NCI-H1417 treated with DMSO at 0.1 percent for 48 hours (cell line): Measurements from ENCODE around the gene RXFP3.
"Not testable (repeated sequence)": the region's sequence is repeated elsewhere in the genome, so short reads cannot be mapped to it uniquely, and the experiment has no call there.

Experiments
- DNase-seq: peaks from one replicate; lab custom pipeline; 2025; lab: John Stamatoyannopoulos, UW

The RXFP3 gene, protein sequence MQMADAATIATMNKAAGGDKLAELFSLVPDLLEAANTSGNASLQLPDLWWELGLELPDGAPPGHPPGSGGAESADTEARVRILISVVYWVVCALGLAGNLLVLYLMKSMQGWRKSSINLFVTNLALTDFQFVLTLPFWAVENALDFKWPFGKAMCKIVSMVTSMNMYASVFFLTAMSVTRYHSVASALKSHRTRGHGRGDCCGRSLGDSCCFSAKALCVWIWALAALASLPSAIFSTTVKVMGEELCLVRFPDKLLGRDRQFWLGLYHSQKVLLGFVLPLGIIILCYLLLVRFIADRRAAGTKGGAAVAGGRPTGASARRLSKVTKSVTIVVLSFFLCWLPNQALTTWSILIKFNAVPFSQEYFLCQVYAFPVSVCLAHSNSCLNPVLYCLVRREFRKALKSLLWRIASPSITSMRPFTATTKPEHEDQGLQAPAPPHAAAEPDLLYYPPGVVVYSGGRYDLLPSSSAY

DNA sequence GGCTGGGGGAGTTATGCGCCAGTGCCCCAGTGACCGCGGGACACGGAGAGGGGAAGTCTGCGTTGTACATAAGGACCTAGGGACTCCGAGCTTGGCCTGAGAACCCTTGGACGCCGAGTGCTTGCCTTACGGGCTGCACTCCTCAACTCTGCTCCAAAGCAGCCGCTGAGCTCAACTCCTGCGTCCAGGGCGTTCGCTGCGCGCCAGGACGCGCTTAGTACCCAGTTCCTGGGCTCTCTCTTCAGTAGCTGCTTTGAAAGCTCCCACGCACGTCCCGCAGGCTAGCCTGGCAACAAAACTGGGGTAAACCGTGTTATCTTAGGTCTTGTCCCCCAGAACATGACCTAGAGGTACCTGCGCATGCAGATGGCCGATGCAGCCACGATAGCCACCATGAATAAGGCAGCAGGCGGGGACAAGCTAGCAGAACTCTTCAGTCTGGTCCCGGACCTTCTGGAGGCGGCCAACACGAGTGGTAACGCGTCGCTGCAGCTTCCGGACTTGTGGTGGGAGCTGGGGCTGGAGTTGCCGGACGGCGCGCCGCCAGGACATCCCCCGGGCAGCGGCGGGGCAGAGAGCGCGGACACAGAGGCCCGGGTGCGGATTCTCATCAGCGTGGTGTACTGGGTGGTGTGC lies at the start of gene RXFP3:
RXFP3 (plus strand) TSS at position 6 of the 636 bp plus-strand sequence; CDS start at position 361, 355 bp downstream.
- no peak for DNase-seq

DNA sequence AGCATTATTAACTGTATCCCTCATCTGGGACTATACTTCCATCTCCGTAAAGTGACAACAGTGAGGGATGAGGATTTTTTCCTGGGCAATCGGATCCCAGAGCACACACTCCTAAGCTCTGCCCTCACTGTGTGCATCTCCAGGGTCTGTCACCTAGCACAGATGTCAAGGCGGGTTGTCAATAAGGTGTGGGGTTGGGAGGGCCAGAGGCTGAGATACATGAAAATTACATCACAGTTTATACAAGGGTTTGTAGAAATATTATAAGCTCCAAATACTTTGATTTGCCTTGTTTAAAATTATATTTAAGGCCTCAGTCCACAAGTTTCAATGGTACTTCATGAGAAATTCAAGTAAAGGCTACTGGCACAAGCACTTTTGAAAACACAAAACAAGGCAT lies 48.9 kb upstream of the RXFP3 start:
- DNase-seq = no peak

DNA sequence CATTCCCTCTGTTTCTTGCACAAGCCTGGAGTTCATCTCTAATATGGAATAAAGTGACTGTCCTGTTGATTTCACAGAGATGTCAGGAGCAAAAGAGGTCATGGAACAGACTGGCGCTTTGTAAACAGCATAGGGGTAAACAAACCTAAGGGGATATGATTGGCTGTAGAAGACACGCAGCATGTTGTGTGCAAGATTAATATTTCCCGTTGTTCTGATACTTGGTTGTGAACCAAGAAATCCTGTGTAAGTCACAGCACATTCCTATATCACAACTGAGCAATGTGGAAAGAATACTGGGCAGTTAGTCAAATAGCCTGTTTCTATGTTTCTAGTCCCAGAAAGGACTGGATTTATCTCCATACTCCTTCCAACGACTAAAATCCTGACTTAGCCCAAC lies 47.6 kb upstream of the RXFP3 start:
- no peak for DNase-seq

DNA sequence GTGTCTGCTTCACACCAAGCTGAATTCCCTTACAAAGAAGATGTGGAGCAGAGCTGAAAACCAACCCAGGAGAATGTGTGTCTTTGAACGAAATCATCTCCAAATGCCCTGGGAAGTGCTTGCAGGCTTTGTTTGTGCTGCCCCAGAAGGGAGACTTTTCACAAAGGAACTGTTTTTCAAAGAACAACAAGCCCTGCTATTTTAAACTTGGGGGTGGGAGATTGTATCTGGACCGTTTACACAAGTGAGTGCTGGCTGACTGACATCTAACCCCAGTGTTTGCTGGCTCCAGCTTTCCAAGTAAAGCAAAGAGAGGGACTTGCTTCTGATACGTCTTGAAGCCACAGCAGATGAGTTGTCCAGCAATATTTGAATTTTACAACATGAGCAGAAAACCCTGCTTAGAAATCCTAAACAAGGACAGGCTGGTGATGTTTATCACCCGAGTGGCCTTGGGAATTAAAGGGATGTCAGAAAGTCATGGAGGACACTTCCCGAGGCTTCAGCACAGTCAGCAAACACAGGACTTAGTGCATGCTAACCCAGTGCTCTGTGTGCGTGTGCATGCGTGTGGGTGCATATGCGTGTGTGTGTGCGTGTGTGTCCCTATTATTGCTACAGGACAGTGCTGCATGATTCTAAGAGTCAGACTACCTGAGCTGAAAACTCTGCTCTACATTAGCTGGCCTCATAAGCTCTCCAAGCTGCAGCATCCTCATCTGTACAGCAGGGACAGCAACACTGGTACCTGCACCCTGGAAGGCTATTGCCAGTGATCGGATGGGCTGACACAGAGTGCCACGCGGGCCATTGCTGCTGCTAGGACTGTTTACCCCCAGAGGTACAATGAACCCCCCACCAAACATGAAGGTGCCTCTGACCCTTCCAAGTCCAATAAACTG lies 45.8 kb upstream of the RXFP3 start:
- DNase-seq = no peak

DNA sequence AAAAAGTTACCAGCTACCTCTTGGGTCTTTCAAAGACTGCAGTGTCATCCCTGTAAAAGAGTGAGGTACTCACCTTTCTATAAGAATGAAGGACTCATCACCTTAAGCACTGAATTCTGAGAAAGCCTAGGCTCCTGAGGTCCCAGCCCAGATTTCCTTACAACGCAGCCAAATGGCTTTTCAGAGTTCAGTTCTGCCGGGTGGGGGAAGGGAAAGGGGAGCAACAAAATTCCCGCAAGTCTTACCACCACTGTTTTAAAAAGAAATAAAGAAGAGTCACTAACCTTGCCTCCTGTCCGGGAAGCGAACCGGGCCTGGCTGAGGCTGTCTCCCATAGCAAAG lies 44.8 kb upstream of the RXFP3 start:
- DNase-seq = no peak

DNA sequence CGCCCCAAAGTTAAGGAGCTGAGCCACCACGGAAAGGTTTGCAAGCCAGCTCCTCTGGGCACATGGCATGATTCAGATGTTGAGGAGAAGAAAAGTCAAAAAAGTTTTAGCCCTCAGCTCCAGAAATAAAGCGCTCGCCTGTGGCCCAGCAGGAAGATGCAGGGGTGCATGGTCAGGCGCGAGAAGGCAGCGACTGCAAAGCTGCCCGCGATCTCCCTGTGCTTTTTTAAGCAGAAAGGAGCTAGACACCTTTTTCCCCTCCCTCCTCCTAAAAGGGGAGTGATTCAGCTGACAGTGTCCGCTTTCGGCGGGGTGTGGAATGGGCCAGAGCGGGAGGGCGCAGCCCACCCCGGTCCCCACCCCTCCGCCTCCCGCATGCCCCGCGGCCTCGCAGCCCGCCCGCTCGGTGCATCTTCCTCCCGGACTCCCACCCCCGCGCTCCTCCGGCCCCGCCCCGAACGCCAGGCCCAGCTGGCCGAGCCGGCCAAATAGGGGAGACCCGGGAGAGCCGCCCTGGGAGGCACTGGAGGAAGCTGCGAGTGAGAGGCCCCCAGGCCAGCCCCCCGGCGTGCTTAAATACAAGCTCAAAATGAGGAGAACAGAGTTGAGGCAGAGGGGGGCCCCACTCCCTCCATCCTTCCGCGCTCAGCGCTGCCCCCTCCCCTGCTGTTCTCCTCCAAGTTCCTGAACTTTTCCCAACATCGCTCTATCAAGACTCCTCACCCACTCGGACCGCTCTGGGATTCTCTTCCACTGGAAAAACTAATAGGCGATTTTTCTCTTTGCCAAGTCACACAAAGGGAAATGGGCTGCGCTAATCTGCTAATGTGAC lies 44.2 kb upstream of the RXFP3 start, which contains the start of gene ADAMTS12:
ADAMTS12 (minus strand) TSS at position 203 of the 832 bp plus-strand sequence; CDS start at position 69, 134 bp downstream.
- DNase-seq = no peak

DNA sequence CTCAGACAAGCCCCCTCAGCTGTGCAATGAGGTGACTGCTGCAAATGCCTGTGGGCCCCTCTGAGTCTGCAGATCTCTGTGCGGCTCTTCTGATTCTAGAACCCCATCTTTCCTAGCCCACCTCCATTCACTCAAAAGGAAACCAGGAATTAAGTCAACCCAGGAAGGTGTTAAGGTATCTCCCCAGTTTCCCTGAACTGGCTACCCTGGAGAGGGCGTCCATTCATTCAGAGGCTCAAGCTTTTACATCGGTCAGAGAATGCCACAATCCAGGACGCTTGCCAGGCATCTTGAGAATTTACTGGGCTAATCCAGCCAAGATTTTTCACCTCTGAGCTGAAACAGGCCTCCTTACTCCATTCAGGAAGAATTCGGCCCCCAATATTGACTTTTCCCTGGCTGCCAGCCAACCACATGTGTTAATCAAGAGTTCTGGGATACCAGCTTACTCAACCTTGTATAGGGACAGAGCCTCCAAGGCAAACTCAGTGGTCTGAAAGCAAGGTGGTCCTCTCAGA lies 43.5 kb upstream of the RXFP3 start:
- DNase-seq = no peak

DNA sequence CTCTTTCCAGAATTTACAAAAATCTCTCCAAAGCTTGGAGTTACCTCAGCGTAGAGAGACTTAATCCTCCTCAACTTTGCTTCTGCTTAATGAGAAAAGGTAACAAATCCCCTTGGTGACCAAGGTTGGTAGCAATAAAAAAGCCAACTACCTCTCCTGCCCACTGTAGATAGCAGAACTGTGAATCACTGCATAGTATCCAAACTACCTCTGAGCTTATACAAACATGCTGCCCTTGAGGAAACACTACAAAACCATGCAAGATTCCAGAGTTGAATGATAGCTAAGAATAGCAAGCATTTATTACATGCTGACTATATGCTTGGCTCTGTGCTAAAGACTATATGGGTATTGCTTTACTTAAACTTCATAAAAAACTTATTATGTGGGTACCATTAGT lies 41.6 kb upstream of the RXFP3 start:
- DNase-seq = no peak

DNA sequence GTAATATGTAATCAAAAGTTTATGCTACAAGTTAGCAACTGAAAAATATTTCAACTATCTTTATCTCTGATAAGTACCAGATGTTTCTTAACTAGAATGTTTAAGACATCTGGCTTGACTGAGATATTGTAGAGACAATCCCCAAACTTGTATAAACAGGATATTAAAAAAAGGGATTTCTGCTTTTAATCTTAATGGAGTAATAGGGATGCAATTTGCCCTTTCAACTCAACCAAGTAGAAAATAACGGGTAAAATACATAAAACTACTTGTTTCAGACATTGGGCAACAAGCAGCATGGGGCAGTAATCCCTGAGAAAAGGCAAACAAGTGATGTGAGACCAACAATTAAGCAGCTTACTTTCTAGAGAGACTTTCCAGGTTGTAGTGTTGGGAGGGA lies 35.0 kb upstream of the RXFP3 start:
- no peak for DNase-seq

DNA sequence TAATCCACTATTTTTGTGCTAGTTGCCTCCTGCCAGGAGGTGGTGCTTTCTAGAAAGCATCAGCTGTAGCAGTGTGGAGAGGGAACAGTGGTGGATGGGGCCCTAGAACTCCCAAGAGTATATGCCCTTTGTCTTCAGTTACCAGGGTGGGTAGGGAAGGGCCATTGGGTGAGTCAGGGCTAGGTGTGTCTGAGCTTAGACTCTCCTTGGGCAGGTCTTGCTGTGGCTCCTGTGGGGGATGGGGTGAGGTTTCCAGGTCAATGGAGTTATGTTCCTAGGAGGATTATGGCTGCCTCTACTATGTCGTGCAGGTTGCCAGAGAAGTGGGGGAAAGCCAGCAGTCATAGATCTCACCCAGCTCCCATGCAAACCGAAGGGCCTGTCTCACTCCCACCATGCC lies 33.1 kb upstream of the RXFP3 start:
- DNase-seq = no peak

DNA sequence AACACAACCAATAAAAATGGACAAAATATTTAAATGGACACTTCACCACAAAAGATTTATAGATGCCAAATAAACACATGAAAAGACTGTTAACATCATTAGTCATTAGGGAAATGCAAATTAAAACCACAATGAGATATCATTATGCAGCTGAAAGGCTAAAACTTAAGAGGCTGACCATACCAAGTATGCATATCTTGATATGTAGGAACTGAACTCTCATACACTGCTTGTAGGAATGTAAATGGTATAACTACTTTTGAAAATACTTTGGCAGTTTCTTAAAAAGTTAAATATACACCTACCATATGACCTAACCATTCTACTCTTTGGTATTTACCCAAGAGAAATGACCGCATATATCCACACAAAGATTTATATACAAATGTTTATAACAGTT lies 30.8 kb upstream of the RXFP3 start:
- no peak for DNase-seq

DNA sequence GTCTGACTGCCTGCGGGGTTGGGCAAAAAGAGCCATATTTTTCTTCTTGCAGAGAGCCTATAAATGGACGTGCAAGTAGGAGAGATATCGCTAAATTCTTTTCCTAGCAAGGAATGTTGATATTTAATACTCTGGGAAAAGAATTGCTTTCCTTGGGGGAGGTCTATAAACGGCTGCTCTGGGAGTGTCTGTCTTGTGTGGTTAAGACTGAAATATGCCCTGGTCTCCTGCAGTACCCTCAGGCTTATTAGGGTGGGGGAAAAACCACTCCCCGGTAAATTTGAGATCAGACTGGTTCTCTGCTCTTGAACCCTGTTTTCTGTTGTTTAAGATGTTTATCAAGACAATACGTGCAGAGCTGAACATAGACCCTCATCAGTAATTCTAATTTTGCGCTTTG lies 29.9 kb upstream of the RXFP3 start:
- not testable (repeated sequence) for DNase-seq

DNA sequence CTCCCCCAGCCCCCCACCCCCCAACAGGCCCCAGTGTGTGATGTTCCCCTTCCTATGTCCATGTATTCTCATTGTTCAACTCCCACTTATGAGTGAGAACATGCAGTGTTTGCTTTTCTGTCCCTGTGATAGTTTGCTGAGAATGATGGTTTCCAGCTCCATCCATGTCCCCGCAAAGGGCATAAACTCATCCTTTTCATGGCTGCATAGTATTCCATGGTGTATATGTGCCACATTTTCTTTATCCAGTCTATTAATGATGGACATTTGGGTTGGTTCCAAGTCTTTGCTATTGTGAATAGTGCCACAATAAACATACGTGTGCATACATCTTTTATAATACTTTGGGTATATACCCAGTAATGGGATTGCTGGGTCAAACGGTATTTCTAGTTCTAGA lies 21.3 kb upstream of the RXFP3 start:
- not testable (repeated sequence) for DNase-seq

DNA sequence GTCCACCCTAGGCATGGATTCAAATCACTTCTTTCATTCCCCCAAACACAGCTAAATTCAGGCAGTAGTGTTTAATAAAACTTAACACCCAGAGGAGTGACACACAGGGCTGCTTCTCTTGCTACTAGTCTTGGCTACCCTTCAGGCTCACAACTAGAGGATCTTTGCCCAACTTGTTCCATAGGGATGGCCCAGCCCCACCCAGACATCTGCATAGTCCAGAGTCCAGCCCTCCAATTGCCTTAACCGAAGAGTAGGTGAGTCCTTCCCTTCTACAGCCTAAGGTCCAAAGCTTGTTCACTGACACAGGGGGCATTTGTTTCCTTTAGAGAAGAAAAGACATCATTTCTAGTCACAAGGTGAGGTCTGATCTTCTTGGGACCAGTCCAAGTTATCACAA lies 15.2 kb upstream of the RXFP3 start:
- DNase-seq = no peak

DNA sequence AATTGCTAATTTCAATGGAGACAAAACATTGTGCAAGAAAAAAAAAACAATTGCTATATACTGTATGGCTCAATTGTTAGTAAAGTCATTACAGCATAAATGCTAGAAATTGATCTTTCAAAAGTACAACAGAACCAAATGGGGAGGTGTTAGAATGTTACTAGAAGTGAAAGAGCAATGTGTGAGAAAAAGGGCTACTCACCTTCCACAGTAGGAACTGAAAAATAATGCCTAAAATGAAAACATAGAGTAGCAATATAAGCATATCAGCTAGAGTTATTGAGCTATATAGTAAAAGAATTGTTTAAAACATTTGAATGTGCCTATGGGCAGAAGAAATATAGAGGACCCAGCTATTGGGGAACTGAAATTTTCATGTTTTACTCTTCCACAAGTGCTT lies 10.9 kb upstream of the RXFP3 start:
- no peak for DNase-seq

DNA sequence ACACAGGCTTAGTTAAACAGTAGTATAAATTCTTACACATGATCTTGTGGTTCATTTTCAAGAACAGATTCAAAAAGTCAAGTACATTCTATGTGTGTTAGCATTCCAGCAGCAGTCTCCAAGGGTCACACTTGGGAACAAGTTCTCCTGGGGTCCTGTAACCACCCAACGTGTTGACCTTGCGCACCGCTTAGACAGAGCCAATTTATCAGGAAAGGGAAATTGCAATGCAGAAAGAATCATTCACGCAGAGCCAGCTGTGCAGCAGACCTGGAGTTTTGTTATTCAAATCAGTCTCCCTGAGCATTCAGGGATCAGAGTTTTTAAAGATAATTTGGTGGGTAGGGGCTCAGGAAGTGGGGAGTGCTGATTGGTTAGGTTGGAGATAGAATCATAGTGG lies 8.5 kb upstream of the RXFP3 start:
- no peak for DNase-seq

DNA sequence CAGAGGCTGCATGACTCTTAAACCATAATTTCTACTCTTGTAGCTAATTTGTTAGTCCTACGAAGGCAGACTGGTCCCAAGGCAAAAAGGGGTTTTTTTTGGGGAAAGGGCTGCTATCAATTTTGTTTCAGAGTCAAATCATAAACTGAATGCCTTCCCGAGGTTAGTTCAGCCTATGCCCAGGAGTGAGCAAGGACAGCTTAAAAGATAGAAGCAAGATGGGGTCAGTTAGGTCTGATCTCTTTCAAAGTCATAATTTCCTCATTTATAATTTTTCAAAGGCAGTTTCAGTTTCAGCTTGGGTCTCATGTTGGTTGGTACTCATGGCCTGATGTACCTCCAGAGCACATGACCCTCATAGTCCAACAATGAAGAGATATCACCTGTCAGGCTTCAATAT lies 7.9 kb upstream of the RXFP3 start:
- no peak for DNase-seq

DNA sequence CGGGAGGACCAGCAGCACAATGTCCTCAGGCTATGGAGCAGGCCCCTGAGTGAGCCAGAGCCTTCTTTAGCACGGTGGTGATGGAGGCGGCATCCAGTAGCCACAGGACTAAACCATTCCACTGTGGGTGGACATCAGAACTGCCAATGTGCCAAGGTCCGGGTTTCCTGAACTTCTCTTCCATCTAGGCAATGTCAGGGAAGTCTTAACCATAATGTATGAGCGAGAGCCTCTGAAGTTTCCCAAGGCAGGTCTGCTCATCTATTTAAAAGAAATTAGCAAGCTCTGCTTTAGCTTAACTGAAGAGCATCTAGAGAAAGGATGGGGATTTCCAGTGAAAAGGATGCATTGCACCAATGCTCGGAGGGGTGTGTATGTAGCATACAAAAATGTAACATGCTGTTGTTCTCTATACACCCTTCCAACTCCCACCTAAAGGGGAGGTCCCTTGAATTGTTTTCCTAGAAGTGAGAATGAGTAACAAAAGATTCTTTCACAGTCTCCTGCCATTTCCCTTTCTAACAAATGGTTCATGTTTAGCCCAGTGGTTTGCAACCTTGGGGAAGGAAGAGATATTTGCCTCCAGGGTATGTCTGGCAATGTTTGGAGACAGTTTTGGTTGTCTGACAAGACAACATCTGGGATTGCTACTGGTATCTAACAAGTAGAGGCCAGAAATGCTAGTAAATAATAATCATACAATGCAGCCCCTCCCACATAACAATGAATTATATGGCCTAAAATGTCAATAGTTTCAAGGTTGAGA lies 6.1 kb upstream of the RXFP3 start:
- DNase-seq = no peak

DNA sequence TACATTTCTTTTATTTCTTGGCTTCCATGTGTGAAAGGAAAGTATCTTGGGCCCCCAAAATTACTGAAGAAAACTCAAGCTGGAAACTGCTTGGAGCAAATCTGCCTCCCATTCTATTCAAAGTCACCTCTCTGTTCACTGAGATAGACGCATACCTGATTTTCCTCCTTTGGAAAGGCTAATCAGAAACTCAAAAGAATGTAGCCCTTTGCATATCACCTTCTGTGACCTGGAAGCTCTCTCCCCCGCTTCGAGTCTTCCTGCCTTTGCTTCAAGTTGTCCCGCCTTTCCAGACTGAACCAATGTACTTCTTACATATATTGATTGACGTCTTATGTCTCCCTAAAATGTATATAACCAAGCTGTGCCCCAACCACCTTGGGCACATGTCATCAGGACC lies 5.0 kb upstream of the RXFP3 start:
- DNase-seq = no peak

DNA sequence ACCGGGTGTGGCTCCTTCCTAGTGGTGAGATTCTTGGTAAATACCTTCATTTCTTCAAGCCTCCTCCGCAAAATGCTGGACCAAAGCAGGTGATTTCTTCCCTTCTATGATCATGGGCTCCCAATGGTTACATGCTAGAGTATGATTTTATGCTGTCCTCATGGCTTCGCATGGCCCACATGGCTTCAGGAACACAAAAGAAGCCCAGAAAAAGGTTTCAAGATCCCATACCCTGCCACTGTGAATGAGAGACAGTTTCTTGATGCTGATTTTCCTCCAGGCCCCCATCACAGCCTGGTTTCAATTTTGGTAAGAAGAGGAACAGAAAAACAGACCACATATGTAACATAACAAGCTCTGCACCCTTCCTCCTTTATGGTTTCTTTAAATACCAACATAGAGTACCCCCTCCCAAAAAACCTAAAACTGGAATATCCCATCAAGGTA lies 2.4 kb upstream of the RXFP3 start:
- no peak for DNase-seq

DNA sequence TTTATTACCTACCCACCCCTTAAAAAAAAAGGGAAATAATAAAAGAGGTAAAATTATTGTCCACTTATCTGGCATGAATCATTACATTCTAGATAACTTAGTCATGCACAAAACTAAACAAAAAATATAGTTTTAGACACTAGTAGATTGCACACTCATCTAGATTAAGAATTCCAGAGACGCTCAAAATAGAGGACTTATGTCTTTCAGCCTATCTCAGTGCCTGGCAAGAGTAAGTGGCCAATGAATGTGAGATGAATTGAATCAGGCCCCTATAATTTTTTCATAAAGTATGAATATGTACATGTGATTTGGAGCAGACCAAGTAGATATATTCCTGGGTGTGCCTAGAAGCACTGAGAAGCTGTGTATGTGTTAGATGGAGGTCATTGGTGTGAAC lies 2.0 kb upstream of the RXFP3 start:
- DNase-seq = no peak
